Measurements from ENCODE around the gene SUPT3H. TPM values are rescaled to one million over a fixed set of nuclear protein-coding genes. Genes with fewer than 3 reads are reported as not detected.

SUPT3H gene
- total RNA-seq, 2 donors from 2014 or later: 5.3 to 6.6 TPM

DNA sequence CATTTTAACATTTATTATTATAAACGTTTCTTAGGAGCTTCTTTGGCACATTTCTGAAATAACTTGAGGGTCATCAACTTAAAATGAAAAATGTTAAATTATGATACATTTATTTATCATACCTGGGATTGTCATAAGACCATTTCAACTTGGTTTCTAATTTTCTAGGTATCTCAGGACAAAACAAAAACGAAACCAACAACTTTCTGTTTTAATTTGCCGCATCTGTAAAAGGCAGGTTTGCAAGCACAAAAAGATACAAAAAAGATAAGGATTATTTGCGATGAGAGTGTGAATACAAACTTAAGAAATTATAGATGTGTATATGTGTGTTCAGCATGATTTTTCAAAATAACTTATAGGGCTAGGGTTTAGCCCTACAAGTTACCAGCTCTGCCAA is 444.6 kb downstream of the SUPT3H start:
- no peak for ATAC-seq (ENCODE audit: insufficient number of reproducible peaks, low FRiP score, low read depth)

DNA sequence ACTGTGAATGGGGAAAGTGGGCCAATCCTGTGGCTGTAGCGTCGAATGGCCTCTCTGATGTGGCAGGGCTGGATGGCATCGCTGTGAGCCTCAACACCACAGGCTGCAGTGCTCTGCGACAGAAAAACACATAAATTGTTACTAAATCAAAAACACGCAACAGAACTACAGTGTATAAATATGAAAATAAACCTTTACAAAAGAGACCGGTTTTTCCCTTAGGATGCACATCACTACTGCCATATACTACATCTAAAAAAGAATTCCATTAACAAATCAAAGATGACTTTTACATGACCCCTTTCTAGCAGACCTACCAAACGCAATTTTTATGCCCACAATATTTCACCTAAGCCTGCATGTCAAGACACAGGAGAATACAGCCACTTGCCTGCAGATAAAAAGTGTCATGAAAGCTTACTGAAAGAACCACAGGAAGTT is 445.1 kb downstream of the SUPT3H start:
- no peak for DNase-seq (ENCODE audit: low spot score)
- no peaks in the 10 kb centered on the region for H3K36me3 ChIP-seq
- H3K4me1 ChIP-seq (ENCODE audit: control insufficient read depth in 1 of 2, low read depth in 2 of 2): no peaks in the 10 kb centered on the region
- no peaks in the 10 kb centered on the region for H3K27me3 ChIP-seq (replicated peaks; ENCODE audit: insufficient read depth)
- H3K4me3 ChIP-seq: no peak overlapping the region
- TF ChIP-seq, protein P1, sequence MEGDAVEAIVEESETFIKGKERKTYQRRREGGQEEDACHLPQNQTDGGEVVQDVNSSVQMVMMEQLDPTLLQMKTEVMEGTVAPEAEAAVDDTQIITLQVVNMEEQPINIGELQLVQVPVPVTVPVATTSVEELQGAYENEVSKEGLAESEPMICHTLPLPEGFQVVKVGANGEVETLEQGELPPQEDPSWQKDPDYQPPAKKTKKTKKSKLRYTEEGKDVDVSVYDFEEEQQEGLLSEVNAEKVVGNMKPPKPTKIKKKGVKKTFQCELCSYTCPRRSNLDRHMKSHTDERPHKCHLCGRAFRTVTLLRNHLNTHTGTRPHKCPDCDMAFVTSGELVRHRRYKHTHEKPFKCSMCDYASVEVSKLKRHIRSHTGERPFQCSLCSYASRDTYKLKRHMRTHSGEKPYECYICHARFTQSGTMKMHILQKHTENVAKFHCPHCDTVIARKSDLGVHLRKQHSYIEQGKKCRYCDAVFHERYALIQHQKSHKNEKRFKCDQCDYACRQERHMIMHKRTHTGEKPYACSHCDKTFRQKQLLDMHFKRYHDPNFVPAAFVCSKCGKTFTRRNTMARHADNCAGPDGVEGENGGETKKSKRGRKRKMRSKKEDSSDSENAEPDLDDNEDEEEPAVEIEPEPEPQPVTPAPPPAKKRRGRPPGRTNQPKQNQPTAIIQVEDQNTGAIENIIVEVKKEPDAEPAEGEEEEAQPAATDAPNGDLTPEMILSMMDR (IDR thresholded peaks at IDR 0.05): no peak
- H3K9me3 ChIP-seq: no peaks in the 10 kb centered on the region
- ATAC-seq (ENCODE audit: insufficient number of reproducible peaks, low FRiP score, low read depth): no peak
- no peak overlapping the region for H3K27ac ChIP-seq

More for the DNA sequence above, 444.6 kb downstream of the SUPT3H start:
- no peaks in the 10 kb centered on the region for H3K27me3 ChIP-seq (replicated peaks; ENCODE audit: insufficient read depth)
- no peak for DNase-seq (ENCODE audit: low spot score)
- no peak overlapping the region for H3K4me3 ChIP-seq
- TF ChIP-seq, protein P1 (IDR thresholded peaks at IDR 0.05): no peak
- no peaks in the 10 kb centered on the region for H3K9me3 ChIP-seq
- H3K36me3 ChIP-seq: no peaks in the 10 kb centered on the region
- H3K27ac ChIP-seq: no peak overlapping the region
- H3K4me1 ChIP-seq (ENCODE audit: control insufficient read depth in 1 of 2, low read depth in 2 of 2): no peaks in the 10 kb centered on the region

DNA sequence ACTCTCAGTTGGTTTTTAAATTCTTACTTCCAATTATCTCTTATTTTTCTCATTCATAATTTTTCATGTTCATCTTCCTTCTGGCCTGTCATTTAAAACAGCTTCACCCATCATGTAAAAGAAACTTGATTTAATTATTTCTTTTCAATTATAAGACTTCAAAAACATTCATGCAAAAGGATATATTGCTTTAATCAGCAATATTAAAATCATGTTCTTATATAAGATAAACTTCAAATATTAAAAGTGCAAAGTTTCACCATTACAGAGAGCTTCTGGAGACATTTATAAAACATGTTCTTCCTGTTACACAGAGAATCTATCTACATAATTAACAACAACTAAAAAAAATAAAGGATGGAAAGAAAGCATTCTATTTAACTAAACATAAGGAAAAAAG is 446.3 kb downstream of the SUPT3H start:
- Histone ChIP-seq H3K27me3 (replicated peaks; ENCODE audit: insufficient read depth) (no peaks in the 10 kb centered on the region), H3K36me3 (no peaks in the 10 kb centered on the region), H3K27ac (no peak overlapping the region), H3K4me3 (no peak overlapping the region), H3K9me3 (no peaks in the 10 kb centered on the region), H3K4me1 (ENCODE audit: control insufficient read depth in 1 of 2, low read depth in 2 of 2) (no peaks in the 10 kb centered on the region)
- no peak for DNase-seq (ENCODE audit: low spot score)
- TF ChIP-seq, protein P1 (IDR thresholded peaks at IDR 0.05): no peak
- ATAC-seq (ENCODE audit: insufficient number of reproducible peaks, low FRiP score, low read depth): no peak

DNA sequence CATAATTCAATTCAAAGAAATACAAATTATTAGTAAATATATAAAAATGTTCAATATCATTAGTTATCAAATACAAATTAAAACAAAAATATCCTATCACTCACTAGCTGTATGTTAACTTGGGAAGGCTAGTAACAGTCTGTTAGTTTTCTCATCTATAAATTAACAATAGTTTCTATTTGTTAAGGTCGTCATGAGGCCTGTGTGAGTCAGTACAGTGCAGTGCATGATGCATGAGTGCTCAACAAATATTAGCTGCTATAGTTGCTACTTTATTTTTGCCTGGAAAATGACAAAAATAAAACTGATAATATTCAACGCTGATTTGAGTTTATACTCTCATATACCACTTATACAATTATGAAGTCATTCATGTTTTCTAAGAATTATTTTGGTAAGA is 451.2 kb downstream of the SUPT3H start:
- ATAC-seq (ENCODE audit: insufficient number of reproducible peaks, low FRiP score, low read depth): no peak
- no peak for DNase-seq (ENCODE audit: low spot score)
- Histone ChIP-seq H3K4me3 (no peak overlapping the region), H3K4me1 (ENCODE audit: control insufficient read depth in 1 of 2, low read depth in 2 of 2) (peaks cover 0 to 9% of the 10 kb centered on the region in 2 donors), H3K9me3 (no peaks in the 10 kb centered on the region), H3K36me3 (no peaks in the 10 kb centered on the region), H3K27ac (no peak overlapping the region), H3K27me3 (replicated peaks; ENCODE audit: insufficient read depth) (no peaks in the 10 kb centered on the region)
- TF ChIP-seq, protein P1 (IDR thresholded peaks at IDR 0.05): no peak

DNA sequence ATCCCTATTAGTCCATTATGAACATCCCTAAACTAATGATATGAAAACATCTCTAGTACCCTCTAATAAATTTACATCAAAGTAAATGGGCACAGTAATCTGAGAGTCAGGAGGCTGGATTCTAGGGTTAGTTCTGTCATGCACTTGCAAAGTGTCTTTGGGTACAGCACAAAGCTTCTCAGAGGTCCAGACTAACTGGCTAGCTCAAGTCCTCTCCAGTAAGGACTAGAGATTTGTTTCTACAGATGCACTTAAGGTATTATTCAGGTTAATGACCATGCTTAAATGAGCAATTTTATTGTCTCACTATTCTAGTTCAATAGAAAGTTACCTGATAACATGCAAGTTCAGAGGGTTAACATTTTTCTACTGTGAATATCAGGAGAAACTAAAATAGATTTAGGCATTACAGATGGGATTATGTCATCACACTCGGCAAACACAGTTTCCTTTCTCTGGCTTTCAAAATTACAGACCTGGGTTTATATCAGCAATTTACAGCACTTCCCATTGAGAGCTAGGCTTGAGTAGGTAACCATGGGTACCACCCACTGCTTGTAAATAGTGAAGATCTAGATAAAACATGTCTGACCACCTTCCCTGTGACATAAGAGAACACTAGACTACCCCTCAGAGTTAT is 452.5 kb downstream of the SUPT3H start:
- no peak overlapping the region for H3K4me3 ChIP-seq
- no peaks in the 10 kb centered on the region for H3K36me3 ChIP-seq
- TF ChIP-seq, protein P1 (IDR thresholded peaks at IDR 0.05): no peak
- ATAC-seq (ENCODE audit: insufficient number of reproducible peaks, low FRiP score, low read depth): no peak
- H3K4me1 ChIP-seq (ENCODE audit: control insufficient read depth in 1 of 2, low read depth in 2 of 2): peaks cover 0 to 9% of the 10 kb centered on the region in 2 donors
- DNase-seq (ENCODE audit: low spot score): no peak
- no peak overlapping the region for H3K27ac ChIP-seq
- no peaks in the 10 kb centered on the region for H3K9me3 ChIP-seq
- H3K27me3 ChIP-seq (replicated peaks; ENCODE audit: insufficient read depth): no peaks in the 10 kb centered on the region
